ENCODE data around the gene UCKL1.

UCKL1 gene

DNA sequence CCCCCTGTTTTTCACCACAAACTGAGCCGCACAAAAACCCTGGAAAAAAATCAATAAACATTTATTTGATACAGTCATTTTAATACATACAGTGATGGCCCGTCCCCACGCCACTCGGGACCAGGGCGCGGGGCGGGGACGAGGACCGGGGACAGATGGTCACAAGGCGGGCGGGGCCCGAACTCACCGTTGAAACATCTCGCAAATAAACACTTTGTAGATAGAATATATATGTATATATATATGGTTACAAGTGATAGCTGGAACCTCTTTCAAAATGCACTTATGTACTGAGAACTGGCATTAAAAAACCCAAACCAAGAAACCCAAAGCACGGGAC lies 418 bp upstream of the UCKL1 start:
- TF ChIP-seq CTCF (IDR thresholded peaks at IDR 0.05): no peak

GRCh38 chr20:63955281-63955826 lies 862 bp downstream of the UCKL1 start:
- TF ChIP-seq CTCF (IDR thresholded peaks at IDR 0.05): peak; percentile 58
- peak overlapping the region; percentile 99 for H3K9ac ChIP-seq
- peaks cover 56% of the 10 kb centered on the region for H3K79me2 ChIP-seq
- H3K4me1 ChIP-seq: peaks cover 26% of the 10 kb centered on the region
- peak overlapping the region; percentile 98 for H2AFZ ChIP-seq
- H3K27me3 ChIP-seq (ENCODE audit: control insufficient read depth, insufficient read depth, low read length): no peaks in the 10 kb centered on the region
- H3K36me3 ChIP-seq (ENCODE audit: control insufficient read depth, insufficient read depth, low read length): no peaks in the 10 kb centered on the region
- H3K4me2 ChIP-seq (ENCODE audit: low read length): peak overlapping the region; percentile 98
- peak overlapping the region; percentile 91 for H3K27ac ChIP-seq
- H3K4me3 ChIP-seq (ENCODE audit: low read depth, low read length): peak overlapping the region; percentile 98
- H3K9me3 ChIP-seq (ENCODE audit: control insufficient read depth, low read length): no peaks in the 10 kb centered on the region

More for the DNA sequence above, 418 bp upstream of the UCKL1 start:
- Histone ChIP-seq H3K79me2 (peaks cover 44% of the 10 kb centered on the region), H3K4me1 (peaks cover 13% of the 10 kb centered on the region), H3K9me3 (ENCODE audit: control insufficient read depth, low read length) (no peaks in the 10 kb centered on the region), H3K4me2 (ENCODE audit: low read length) (peak overlapping the region; percentile 70), H3K4me3 (ENCODE audit: low read depth, low read length) (peak overlapping the region; percentile 42), H2AFZ (peak overlapping the region; percentile 45), H3K27ac (no peak overlapping the region), H3K36me3 (ENCODE audit: control insufficient read depth, insufficient read depth, low read length) (no peaks in the 10 kb centered on the region), H3K27me3 (ENCODE audit: control insufficient read depth, insufficient read depth, low read length) (no peaks in the 10 kb centered on the region), H3K9ac (no peak overlapping the region)

DNA sequence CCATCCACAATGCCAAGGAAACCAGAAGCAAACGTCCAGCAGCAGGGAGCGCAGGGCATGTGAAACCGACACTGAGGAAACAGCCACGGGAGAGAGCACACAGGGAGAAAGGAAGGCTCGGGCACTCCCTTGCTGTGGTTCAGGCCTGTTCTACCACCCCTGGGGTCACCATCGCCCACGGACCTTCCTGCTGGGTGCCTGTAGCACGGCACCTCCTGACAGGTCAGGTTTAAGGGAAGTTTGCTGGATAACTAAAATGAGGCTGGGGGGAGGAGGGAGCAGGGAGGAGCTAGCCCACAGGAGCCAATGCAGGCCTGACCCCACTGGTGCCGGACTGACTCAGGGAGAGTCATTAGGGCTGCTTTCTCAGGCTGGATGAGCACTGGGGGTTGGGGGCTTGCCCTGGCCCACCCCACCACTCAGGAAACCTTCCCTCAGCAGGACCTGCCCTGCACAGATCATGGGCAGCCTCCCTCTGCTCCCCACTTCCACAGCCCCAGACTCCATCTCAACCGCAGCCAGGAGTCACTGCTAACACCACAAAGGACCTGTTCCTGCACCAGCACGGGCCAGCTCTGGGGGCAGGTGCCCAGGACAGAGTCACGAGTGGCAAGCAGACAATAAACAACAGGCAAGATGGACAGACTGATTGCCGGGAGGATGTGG lies 2.3 kb downstream of the UCKL1 start:
- Histone ChIP-seq H3K9me3 (ENCODE audit: control insufficient read depth, low read length) (no peaks in the 10 kb centered on the region), H3K79me2 (peaks cover 56% of the 10 kb centered on the region), H3K4me2 (ENCODE audit: low read length) (peak overlapping the region; percentile 52), H3K36me3 (ENCODE audit: control insufficient read depth, insufficient read depth, low read length) (no peaks in the 10 kb centered on the region), H2AFZ (no peak overlapping the region), H3K4me1 (peaks cover 34% of the 10 kb centered on the region), H3K4me3 (ENCODE audit: low read depth, low read length) (no peak overlapping the region), H3K27me3 (ENCODE audit: control insufficient read depth, insufficient read depth, low read length) (no peaks in the 10 kb centered on the region), H3K27ac (no peak overlapping the region), H3K9ac (no peak overlapping the region)
- TF ChIP-seq CTCF (IDR thresholded peaks at IDR 0.05): no peak

DNA sequence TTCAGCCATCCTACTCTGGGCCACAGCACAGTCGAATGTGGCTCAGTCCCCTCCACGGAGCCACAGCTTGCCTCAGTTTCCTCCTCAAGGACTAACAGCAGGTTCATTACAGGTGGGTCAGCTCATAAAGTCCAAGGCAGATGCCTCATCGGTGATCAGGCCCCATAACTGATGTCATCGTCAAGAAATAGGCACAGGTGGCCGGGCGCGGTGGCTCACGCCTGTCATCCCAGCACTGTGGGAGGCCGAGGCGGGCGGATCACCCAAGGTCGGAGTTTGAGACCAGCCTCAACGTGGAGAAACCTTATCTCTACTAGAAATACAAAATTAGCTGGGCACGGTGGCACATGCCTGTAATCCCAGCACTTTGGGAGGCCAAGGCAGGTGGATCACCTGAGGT lies 3.4 kb downstream of the UCKL1 start:
- Histone ChIP-seq H3K4me1 (peaks cover 42% of the 10 kb centered on the region), H3K9me3 (ENCODE audit: control insufficient read depth, low read length) (no peaks in the 10 kb centered on the region), H3K4me2 (ENCODE audit: low read length) (no peak overlapping the region), H3K79me2 (peaks cover 57% of the 10 kb centered on the region), H3K27ac (no peak overlapping the region), H2AFZ (no peak overlapping the region), H3K36me3 (ENCODE audit: control insufficient read depth, insufficient read depth, low read length) (no peaks in the 10 kb centered on the region), H3K4me3 (ENCODE audit: low read depth, low read length) (no peak overlapping the region), H3K27me3 (ENCODE audit: control insufficient read depth, insufficient read depth, low read length) (no peaks in the 10 kb centered on the region), H3K9ac (no peak overlapping the region)
- no peak for TF ChIP-seq CTCF (IDR thresholded peaks at IDR 0.05)

DNA sequence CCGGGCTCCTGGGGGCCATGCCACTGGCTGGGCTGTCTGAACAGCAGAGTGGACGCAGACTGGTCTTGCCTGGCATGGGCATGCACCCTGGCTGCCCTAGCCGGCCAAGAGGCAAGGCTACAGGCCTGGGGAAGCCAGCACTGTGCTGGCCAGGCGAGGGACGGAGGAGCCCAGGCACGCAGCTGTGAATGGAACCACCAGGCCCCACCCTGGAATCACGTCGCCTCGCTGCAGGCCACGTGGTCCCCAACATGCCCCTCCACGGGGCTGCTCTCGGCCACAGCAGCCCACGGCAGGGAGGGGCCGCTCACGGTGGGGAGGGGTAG lies 4.0 kb downstream of the UCKL1 start:
- no peaks in the 10 kb centered on the region for H3K27me3 ChIP-seq (ENCODE audit: control insufficient read depth, insufficient read depth, low read length)
- no peaks in the 10 kb centered on the region for H3K36me3 ChIP-seq (ENCODE audit: control insufficient read depth, insufficient read depth, low read length)
- H3K4me2 ChIP-seq (ENCODE audit: low read length): no peak overlapping the region
- H2AFZ ChIP-seq: no peak overlapping the region
- H3K9ac ChIP-seq: no peak overlapping the region
- peaks cover 63% of the 10 kb centered on the region for H3K79me2 ChIP-seq
- H3K4me3 ChIP-seq (ENCODE audit: low read depth, low read length): no peak overlapping the region
- H3K9me3 ChIP-seq (ENCODE audit: control insufficient read depth, low read length): no peaks in the 10 kb centered on the region
- peaks cover 42% of the 10 kb centered on the region for H3K4me1 ChIP-seq
- TF ChIP-seq CTCF (IDR thresholded peaks at IDR 0.05): no peak
- H3K27ac ChIP-seq: no peak overlapping the region
